ENCODE measurements around the gene SETDB2. TPM values are rescaled to one million over a fixed set of nuclear protein-coding genes. Genes with fewer than 3 reads are reported as not detected.

Gene SETDB2
- total RNA-seq, 1 experiment from 2014 or later = 5.9 TPM

DNA sequence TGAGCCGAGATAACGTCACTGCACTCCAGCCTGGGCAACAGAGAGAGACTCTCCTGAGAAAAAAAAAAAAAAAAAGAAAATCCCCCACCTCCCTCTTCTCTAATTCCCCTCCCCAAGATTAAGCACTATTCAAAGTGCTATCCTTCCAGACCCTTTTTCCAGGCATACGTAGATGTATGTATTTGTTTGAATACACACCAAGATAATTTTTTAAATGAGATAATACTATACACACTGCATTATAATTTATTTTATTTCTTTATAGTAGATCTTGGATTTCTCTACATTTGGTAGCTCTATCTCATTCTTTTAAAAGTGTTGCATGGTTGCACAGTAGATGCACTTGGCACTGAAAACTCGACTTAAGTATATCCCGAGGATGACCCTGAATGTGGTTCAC is 32.7 kb upstream of the SETDB2 start:
- Mint-ChIP-seq H3K4me1 (peaks cover 19% of the 10 kb centered on the region), H3K4me3 (no peak overlapping the region), H3K36me3 (no peaks in the 10 kb centered on the region), H3K27ac (no peak overlapping the region), H3K27me3 (ENCODE audit: low read depth) (peaks cover 76% of the 10 kb centered on the region), H3K9me3 (no peaks in the 10 kb centered on the region)
- ChIA-PET CTCF (no interaction called here), POLR2A (no interaction called here)
- ATAC-seq (no peak), DNase-seq (ENCODE audit: low spot score) (no peak)
- TF ChIP-seq ZNF396 (CRISPR knock-in tag; IDR thresholded peaks at IDR 0.05; ENCODE audit: borderline replicate concordance) (no peak), FOXP4 (CRISPR knock-in tag; IDR thresholded peaks at IDR 0.05) (no peak), TEAD1 (CRISPR knock-in tag; IDR thresholded peaks at IDR 0.05) (no peak), TCF7 (CRISPR knock-in tag; IDR thresholded peaks at IDR 0.05; ENCODE audit: low read depth) (no peak), CREB1 (CRISPR knock-in tag; IDR thresholded peaks at IDR 0.05) (no peak), RELA (CRISPR knock-in tag; IDR thresholded peaks at IDR 0.05; ENCODE audit: borderline replicate concordance) (no peak), FOXK1 (CRISPR knock-in tag; IDR thresholded peaks at IDR 0.05) (no peak), STAT6 (CRISPR knock-in tag; conservative IDR thresholded peaks at IDR 0.05; ENCODE audit: low read depth) (no peak), PRDM15 (CRISPR knock-in tag; IDR thresholded peaks at IDR 0.05) (no peak), SOX15 (CRISPR knock-in tag; IDR thresholded peaks at IDR 0.05) (no peak)
- TF ChIP-seq, protein P1, sequence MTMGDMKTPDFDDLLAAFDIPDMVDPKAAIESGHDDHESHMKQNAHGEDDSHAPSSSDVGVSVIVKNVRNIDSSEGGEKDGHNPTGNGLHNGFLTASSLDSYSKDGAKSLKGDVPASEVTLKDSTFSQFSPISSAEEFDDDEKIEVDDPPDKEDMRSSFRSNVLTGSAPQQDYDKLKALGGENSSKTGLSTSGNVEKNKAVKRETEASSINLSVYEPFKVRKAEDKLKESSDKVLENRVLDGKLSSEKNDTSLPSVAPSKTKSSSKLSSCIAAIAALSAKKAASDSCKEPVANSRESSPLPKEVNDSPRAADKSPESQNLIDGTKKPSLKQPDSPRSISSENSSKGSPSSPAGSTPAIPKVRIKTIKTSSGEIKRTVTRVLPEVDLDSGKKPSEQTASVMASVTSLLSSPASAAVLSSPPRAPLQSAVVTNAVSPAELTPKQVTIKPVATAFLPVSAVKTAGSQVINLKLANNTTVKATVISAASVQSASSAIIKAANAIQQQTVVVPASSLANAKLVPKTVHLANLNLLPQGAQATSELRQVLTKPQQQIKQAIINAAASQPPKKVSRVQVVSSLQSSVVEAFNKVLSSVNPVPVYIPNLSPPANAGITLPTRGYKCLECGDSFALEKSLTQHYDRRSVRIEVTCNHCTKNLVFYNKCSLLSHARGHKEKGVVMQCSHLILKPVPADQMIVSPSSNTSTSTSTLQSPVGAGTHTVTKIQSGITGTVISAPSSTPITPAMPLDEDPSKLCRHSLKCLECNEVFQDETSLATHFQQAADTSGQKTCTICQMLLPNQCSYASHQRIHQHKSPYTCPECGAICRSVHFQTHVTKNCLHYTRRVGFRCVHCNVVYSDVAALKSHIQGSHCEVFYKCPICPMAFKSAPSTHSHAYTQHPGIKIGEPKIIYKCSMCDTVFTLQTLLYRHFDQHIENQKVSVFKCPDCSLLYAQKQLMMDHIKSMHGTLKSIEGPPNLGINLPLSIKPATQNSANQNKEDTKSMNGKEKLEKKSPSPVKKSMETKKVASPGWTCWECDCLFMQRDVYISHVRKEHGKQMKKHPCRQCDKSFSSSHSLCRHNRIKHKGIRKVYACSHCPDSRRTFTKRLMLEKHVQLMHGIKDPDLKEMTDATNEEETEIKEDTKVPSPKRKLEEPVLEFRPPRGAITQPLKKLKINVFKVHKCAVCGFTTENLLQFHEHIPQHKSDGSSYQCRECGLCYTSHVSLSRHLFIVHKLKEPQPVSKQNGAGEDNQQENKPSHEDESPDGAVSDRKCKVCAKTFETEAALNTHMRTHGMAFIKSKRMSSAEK (CRISPR knock-in tag; IDR thresholded peaks at IDR 0.05; ENCODE audit: borderline replicate concordance) = no peak

- peaks cover 19% of the 10 kb centered on the region for H3K4me1 Mint-ChIP-seq
- H3K4me3 Mint-ChIP-seq = no peak overlapping the region
- H3K27me3 Mint-ChIP-seq (ENCODE audit: low read depth) = peaks cover 87% of the 10 kb centered on the region
- CTCF ChIA-PET = no interaction called here
- peak; percentile 93 for ATAC-seq
- H3K36me3 Mint-ChIP-seq = no peaks in the 10 kb centered on the region
- TF ChIP-seq JAZF1 (CRISPR knock-in tag; IDR thresholded peaks at IDR 0.05) (no peak), ZNF121 (CRISPR knock-in tag; IDR thresholded peaks at IDR 0.05) (0 out of 2 replicates have a peak, but pooled peaks have one; percentile 51), RELA (CRISPR knock-in tag; IDR thresholded peaks at IDR 0.05; ENCODE audit: borderline replicate concordance) (no peak), ZNF263 (CRISPR knock-in tag; IDR thresholded peaks at IDR 0.05; ENCODE audit: low read depth) (no peak), SMAD3 (CRISPR knock-in tag; IDR thresholded peaks at IDR 0.05; ENCODE audit: borderline replicate concordance) (no peak), CREM (CRISPR knock-in tag; IDR thresholded peaks at IDR 0.05) (no peak), ZMAT4 (CRISPR knock-in tag; IDR thresholded peaks at IDR 0.05) (no peak), ERG (CRISPR knock-in tag; IDR thresholded peaks at IDR 0.05) (no peak), TEAD1 (CRISPR knock-in tag; IDR thresholded peaks at IDR 0.05) (peak; percentile 29; the same call in 1 of the 2 replicates)
- POLR2A ChIA-PET = no interaction called here
- peak; percentile 38 for DNase-seq (ENCODE audit: low spot score)
- H3K27ac Mint-ChIP-seq = no peak overlapping the region
- no peaks in the 10 kb centered on the region for H3K9me3 Mint-ChIP-seq
Measured at GRCh38 chr13:49412749-49413148, 31.3 kb upstream of the SETDB2 start.
